Measurements from ENCODE around the gene ZNHIT6. TPM values are rescaled to one million over a fixed set of nuclear protein-coding genes. Genes with fewer than 3 reads are reported as not detected.

The ZNHIT6 gene
- total and polyA plus RNA-seq, 10 of the 15 experiments (the other 5 are each of a cell fraction or from before 2014, with no cell fraction given): 12.8 to 32.0 (median 18.8) TPM

DNA sequence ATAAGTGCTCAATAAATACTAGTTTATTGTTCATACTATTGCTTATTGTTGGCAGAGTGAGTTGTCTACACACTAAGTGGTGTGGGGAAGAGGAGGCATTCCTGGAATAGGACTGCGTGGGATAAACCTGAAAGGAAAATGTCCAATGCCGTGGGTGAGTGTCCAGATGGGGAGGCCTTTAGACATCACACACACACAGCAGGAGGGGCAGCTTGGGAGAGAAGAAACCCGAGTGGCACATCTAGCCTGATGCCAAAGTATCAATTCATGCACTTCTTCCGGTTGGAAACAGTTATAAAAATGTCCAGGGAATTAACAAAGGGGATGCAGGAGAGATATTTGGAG, 100.3 kb downstream of the ZNHIT6 start:
- H3K9me3 ChIP-seq (replicated peaks; ENCODE audit: control insufficient read depth, insufficient read depth, low read length): no peaks in the 10 kb centered on the region
- intact Hi-C loops (cut with micrococcal nuclease; ENCODE audit: unreplicated experiment) (no loop called here), in situ Hi-C loops (cut with MboI) (no loop called here)
- no peak overlapping the region for H3K4me3 ChIP-seq
- TF ChIP-seq POU2F2 (IDR thresholded peaks at IDR 0.05; ENCODE audit: borderline replicate concordance, low read depth, low read length) (no peak), SIN3A (IDR thresholded peaks at IDR 0.05; ENCODE audit: low read depth, low read length) (no peak)
- TF ChIP-seq, protein P1, sequence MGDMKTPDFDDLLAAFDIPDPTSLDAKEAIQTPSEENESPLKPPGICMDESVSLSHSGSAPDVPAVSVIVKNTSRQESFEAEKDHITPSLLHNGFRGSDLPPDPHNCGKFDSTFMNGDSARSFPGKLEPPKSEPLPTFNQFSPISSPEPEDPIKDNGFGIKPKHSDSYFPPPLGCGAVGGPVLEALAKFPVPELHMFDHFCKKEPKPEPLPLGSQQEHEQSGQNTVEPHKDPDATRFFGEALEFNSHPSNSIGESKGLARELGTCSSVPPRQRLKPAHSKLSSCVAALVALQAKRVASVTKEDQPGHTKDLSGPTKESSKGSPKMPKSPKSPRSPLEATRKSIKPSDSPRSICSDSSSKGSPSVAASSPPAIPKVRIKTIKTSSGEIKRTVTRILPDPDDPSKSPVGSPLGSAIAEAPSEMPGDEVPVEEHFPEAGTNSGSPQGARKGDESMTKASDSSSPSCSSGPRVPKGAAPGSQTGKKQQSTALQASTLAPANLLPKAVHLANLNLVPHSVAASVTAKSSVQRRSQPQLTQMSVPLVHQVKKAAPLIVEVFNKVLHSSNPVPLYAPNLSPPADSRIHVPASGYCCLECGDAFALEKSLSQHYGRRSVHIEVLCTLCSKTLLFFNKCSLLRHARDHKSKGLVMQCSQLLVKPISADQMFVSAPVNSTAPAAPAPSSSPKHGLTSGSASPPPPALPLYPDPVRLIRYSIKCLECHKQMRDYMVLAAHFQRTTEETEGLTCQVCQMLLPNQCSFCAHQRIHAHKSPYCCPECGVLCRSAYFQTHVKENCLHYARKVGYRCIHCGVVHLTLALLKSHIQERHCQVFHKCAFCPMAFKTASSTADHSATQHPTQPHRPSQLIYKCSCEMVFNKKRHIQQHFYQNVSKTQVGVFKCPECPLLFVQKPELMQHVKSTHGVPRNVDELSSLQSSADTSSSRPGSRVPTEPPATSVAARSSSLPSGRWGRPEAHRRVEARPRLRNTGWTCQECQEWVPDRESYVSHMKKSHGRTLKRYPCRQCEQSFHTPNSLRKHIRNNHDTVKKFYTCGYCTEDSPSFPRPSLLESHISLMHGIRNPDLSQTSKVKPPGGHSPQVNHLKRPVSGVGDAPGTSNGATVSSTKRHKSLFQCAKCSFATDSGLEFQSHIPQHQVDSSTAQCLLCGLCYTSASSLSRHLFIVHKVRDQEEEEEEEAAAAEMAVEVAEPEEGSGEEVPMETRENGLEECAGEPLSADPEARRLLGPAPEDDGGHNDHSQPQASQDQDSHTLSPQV (IDR thresholded peaks at IDR 0.05): no peak
- TF ChIP-seq, protein P2, sequence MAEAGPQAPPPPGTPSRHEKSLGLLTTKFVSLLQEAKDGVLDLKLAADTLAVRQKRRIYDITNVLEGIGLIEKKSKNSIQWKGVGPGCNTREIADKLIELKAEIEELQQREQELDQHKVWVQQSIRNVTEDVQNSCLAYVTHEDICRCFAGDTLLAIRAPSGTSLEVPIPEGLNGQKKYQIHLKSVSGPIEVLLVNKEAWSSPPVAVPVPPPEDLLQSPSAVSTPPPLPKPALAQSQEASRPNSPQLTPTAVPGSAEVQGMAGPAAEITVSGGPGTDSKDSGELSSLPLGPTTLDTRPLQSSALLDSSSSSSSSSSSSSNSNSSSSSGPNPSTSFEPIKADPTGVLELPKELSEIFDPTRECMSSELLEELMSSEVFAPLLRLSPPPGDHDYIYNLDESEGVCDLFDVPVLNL (IDR thresholded peaks at IDR 0.05; ENCODE audit: low read depth, low read length): no peak
- ChIA-PET RAD21 (ENCODE audit: unreplicated experiment) (no interaction called here), CTCF (no interaction called here), SMC1A (ENCODE audit: uncharacterized antibody, unreplicated experiment) (interaction anchor here (1.0 kb wide), 1 partner anchor 15 kb away, joined by 3 read pairs; no protein-coding TSS in a partner anchor), POLR2A (no interaction called here)
- DNase-seq (ENCODE audit: low read depth, low spot score): no peak
- H3K79me2 ChIP-seq (ENCODE audit: control insufficient read depth, insufficient read depth, low read length): no peaks in the 10 kb centered on the region
- H3K9ac ChIP-seq (ENCODE audit: control insufficient read depth, insufficient read depth, low read length): no peak overlapping the region
- no peak for ATAC-seq
- H3K4me2 ChIP-seq (ENCODE audit: control insufficient read depth, insufficient read depth): no peak overlapping the region
- H3K36me3 ChIP-seq (ENCODE audit: control insufficient read depth in 2 of 2, insufficient read depth in 2 of 2, low read length in 1 of 2): no peaks in the 10 kb centered on the region
- H3K4me1 ChIP-seq (ENCODE audit: control insufficient read depth, insufficient read depth, low read length): no peaks in the 10 kb centered on the region
- H2AFZ ChIP-seq (ENCODE audit: control insufficient read depth, low read depth, low read length): no peak overlapping the region
- H4K20me1 ChIP-seq (ENCODE audit: control insufficient read depth, insufficient read depth): no peaks in the 10 kb centered on the region
- BruUV-seq (replicated peaks): no TSS peak
- FAIRE-seq: no peak
- WGBS (ENCODE audit: insufficient coverage, insufficient replicate concordance, low lambda C conversion rate, missing lambda C conversion rate): 43% methylated on average over 4 of the region's 4 CpGs
- no peaks in the 10 kb centered on the region for H3K27me3 ChIP-seq (replicated peaks in 1 of 2; ENCODE audit: control insufficient read depth in 2 of 2, insufficient read depth in 2 of 2, low read length in 1 of 2)
- H3K27ac ChIP-seq (ENCODE audit: control insufficient read depth, insufficient read depth): no peak overlapping the region

All from GM12878 (cell line).